HepG2 (cell line): ENCODE data around the gene MCM10.

ENCODE experiments used
- BCL3 ChIP-seq: sonication (generic); formaldehyde crosslinking; IDR thresholded peaks from 2 replicates; pipeline ENCODE4 v1.5.1; 2020; ENCODE audit warnings: mild to moderate bottlenecking, missing genetic modification reagents, moderate library complexity
- CTCF ChIP-seq: sonication (generic); formaldehyde crosslinking; IDR thresholded peaks from 2 replicates; pipeline ENCODE4 v1.5.0; 2020; ENCODE audit warnings: mild to moderate bottlenecking, missing genetic modification reagents, moderate library complexity
- ZBTB33 ChIP-seq: sonication (generic); formaldehyde crosslinking; IDR thresholded peaks from 2 replicates; pipeline ENCODE4 v1.4.0; 2020; ENCODE audit warnings: missing genetic modification reagents
- ZNF224 ChIP-seq: sonication (generic); formaldehyde crosslinking; IDR thresholded peaks from 2 replicates; pipeline ENCODE4 v1.5.0; 2020; ENCODE audit warnings: mild to moderate bottlenecking, missing genetic modification reagents
- ZNF367 ChIP-seq: sonication (generic); formaldehyde crosslinking; IDR thresholded peaks from 2 replicates; pipeline ENCODE4 v1.4.0; 2020; ENCODE audit warnings: missing genetic modification reagents, borderline replicate concordance

- no peak for TF ChIP-seq ZNF367
- no peak for TF ChIP-seq BCL3 (CRISPR knock-in tag)
- no peak for TF ChIP-seq CTCF
- no peak for TF ChIP-seq ZBTB33 (CRISPR knock-in tag)
- no peak for TF ChIP-seq ZNF224
Observed at GRCh38 chr10:13184276-13184675, 22.9 kb downstream of the MCM10 start.
